Stimulated activated CD4-positive, alpha-beta T cell treated with anti-CD3 and anti-CD28 coated beads, Interleukin-12 subunit alpha, Interleukin-12 subunit beta, amount 100 ng/mL, for 24 hours (primary cell): ENCODE results near the gene PEBP1.
"Not testable (repeated sequence)": the region's sequence is repeated elsewhere in the genome, so short reads cannot be mapped to it uniquely, and the experiment has no call there.

Source experiments
- DNase-seq, 2 experiments: peaks; one replicate each; pipeline ENCODE4 v3.0.0-alpha.2; 2020; ENCODE audit warnings: low read depth in 2 of 2

PEBP1 gene

GRCh38 chr12:118129436-118129835, 6.5 kb upstream of the PEBP1 start:
- not testable (repeated sequence) for DNase-seq

DNA sequence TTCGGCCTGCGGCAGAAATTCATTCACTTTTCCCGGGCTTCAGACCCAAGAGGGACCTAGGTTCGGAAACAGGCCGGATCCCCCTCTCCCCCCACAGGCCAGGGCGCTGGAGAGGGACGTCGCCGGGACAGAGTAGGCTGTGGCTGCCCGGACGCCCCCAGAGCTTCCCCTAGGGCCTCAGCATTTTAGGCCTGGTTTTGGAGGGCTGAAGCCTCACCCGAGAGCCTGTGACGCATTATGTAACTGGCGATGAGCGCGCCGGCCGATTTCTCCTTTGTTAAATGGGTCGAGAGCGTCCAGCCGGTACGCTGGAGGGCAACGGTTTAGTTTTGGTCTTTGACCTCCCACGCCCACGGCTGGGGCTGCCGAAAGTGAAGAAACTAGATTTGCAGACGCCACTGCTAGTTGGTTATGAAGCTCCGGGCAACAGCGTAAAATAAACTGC, 657 bp downstream of the PEBP1 start:
- DNase-seq = peak in 1 of 2 experiments; percentile 24

- DNase-seq = no peak
Measured at GRCh38 chr12:118137148-118137678, 1.3 kb downstream of the PEBP1 start.

DNA sequence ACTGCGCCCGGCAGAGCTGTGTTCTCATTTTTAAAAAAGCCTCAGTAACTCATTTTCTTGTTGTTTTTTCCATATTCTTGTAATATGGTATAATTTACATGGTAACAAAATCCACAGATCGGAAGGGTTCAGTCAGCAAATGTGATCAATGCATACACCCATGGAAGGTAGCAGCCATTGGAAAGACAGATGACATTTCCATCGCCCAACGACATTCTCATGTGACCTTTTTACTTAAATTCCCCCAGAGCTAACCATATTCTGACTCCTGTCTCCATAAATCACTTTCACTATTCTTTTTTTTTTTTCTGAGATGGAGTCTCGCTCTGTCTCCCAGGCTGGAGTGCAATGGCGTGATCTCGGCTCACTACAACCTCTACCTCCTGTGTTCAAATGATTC, 4.9 kb downstream of the PEBP1 start:
- DNase-seq = no peak

DNA sequence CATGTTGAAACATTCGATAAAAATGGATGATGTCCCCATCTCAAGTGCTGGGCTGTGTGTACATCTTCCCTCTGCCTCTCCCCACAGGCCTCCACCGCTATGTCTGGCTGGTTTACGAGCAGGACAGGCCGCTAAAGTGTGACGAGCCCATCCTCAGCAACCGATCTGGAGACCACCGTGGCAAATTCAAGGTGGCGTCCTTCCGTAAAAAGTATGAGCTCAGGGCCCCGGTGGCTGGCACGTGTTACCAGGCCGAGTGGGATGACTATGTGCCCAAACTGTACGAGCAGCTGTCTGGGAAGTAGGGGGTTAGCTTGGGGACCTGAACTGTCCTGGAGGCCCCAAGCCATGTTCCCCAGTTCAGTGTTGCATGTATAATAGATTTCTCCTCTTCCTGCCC, 8.6 kb downstream of the PEBP1 start:
- DNase-seq = no peak

DNA sequence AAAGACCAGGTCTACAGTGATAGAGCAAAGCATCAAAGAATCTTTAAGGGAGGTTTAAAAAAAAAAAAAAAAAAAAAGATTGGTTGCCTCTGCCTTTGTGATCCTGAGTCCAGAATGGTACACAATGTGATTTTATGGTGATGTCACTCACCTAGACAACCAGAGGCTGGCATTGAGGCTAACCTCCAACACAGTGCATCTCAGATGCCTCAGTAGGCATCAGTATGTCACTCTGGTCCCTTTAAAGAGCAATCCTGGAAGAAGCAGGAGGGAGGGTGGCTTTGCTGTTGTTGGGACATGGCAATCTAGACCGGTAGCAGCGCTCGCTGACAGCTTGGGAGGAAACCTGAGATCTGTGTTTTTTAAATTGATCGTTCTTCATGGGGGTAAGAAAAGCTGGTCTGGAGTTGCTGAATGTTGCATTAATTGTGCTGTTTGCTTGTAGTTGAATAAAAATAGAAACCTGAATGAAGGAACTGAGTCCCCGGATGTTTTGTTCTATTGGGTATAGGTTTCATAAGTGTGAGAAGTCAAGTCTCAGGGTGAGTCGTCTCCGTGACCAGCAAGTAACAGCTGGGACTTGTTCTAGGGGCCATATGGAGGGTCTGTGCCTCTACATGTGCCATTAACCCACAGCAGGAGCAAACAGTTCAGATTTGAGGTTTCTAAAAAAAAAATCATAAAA, 9.3 kb downstream of the PEBP1 start:
- no peak for DNase-seq

DNA sequence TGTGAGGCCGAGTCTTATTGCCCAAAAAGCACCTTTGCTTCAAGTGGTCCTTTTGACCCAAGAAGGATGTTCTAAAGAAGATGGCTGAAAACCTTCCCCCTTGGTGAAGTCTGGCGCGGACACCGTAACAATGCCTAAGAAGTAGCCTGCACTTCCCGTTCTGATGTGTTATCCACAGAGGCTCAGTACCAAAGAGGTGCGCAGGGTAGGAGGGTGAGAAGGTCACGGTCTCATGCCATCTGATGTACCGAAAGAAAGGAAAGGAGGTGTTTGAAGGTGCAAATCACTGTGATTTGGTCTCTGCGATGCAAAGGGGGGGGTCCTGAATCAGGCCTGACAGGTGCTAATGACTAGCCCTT, 9.9 kb downstream of the PEBP1 start:
- no peak for DNase-seq

GRCh38 chr12:118148287-118148686, 12.4 kb downstream of the PEBP1 start:
- DNase-seq = no peak

DNA sequence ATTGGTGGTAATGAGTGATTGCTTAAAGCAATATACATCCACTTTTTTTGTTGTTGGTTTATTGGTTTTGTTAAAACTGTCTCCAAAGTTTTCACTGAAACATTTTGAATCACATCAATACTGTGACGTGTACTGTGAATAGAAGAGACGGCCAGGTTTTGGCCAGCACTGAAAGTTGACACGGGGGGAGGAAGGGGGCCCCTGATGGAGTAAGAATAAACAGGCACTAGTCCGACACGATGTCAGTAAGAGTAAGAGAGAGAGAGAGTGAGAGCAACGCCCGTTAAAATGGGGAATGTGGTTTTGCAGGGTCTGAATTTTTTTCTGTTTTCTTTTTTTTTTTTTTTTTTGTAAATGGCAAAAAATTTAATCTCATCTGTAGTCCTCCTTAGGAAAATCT, 14.7 kb downstream of the PEBP1 start:
- no peak for DNase-seq

- DNase-seq = no peak
Measured at GRCh38 chr12:118151755-118152154, 15.8 kb downstream of the PEBP1 start.

- DNase-seq = no peak
Measured at GRCh38 chr12:118160536-118160935, 24.6 kb downstream of the PEBP1 start.

GRCh38 chr12:118164798-118165486, 29.0 kb downstream of the PEBP1 start:
- no peak for DNase-seq

- no peak for DNase-seq
Measured at GRCh38 chr12:118166946-118167345, 31.0 kb downstream of the PEBP1 start.

DNA sequence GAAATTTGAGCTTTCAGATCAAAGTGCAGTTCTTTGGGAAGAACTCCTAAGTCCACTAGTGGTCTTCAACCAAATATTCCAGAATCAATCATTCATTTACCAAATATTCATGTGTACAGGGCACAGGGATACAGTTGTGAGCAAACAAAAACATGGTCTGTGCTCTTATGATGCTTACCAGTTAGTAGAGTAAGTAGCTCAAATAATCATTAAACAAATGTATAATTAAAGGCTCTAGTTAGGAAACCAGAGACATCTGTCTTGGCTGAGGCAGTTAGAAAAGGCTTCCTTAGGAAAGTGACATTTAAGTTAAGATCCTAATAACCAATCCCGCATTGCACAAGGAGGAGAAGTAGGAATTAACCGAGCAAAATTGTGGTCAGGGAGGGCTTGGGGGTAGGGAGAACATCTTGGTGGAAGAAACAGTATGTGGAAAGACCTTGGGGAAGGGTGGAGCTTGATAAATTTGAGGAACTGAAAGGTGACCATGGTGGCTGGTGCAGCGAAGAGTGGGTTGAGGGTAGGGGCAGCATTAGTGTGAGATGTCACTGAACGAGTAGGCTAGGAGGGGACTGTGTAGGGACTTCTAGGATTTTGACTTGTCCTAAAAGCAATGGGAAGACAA, 40.0 kb downstream of the PEBP1 start:
- no peak for DNase-seq

DNA sequence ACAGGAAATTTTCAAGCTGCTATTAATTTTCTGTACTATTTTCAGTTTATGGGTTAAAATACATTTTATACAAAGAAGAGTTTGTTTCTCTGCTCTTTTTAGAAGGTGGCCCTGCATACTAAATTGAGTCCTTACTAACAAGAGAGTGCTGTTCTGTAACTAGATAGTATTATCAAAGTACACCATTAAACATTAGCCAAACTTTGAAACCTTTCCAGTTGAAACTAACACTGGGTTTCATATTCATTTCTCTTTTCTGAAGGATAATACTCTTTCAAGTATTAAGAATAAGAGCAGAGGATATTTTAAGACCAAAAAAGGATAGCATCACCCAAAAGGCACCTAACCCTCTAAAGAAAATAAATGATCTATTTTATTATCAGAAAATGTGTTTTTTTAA, 47.2 kb downstream of the PEBP1 start:
- no peak for DNase-seq

DNA sequence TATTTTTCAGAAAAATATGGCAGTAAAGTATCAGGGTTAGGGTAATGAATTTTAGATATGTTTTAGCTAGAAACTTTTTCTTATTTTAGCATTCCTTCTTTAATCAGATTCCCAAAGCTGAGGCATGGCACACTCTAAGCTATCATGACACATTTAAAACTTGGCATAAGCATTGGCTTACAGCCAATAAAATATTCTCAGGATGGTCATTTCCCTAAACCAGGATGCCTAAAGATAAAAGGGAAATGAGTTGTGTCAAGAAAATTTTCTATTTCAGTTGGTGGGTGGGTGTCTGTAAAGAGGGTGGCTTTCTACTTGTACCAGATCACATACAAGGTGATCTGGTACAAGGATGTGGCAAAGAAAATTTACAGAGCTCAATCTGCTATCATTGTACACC, 47.8 kb downstream of the PEBP1 start:
- no peak for DNase-seq

- DNase-seq = no peak
Measured at GRCh38 chr12:118185602-118186397, 49.9 kb downstream of the PEBP1 start.

- DNase-seq = no peak
Measured at GRCh38 chr12:118187751-118188435, 52.0 kb downstream of the PEBP1 start.

DNA sequence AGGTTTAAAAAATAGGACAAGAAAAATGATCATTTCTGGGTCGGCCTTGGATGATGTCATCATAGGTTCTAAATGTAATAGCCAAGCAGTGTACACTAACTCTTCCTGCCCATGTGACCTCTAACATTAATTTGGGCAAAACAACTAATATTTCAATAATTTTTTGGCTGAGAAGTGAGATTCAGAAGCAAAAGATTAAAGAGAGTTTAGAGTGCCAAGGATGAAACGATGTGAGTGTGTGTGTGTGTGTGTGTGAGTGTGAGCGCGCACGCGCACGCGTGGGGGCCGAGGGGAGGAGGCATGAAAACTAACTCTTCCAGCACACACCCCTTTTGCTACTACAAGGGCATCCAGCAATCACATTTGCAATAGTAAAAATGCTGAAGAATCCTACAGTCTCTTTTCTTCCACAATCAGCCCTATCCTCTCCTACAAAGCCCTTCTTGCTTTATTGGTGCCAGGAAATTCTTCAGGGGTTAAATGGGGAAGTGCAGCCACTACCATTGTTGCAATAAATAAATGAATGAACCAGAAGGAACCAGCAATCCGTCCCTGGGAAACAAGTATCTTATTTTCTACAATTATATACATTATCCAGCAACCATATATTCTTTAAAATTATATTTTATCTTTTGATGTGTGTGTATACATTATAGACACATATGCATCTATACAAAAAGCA, 52.9 kb downstream of the PEBP1 start:
- DNase-seq = no peak

DNA sequence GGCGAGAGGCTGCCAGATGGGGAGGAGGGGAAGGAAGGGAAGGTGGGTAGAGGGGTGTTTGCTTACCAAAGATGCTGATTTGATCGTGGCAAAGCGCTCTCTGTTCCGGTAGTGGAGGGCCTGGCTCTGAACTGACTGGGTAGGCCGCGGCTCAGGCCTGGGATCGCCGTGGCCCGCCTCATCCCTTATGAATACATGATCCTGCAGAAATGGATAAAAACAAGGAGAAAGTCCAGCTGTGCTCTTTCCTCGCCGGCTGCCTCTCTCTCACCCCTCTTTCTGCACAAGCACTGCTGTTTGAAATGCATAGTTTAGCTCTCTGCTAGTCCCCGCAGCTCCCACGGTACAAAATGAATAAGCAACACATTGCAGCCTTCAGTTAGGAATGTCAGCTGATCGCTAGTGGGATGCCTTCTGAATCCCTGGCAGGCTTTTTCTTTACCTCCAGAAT, 53.8 kb downstream of the PEBP1 start:
- no peak for DNase-seq

DNA sequence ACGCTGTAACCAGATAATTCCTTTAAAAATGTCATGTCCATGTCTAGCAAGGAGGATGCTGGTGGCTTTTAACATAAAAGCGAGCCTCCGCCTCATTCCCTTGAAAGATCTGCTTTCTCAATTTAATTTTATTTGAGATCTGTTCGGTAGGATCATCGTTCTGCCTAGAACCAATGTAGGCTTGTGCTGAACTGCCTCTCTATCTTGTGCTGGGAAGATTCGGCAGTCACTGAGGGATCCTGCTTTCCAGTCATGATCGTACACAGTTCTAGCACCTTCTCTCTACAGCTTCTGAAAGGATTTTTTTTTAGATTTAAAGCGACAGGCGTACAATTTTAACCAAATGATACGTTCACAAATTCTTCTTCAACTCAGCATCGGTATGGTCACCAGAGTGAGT, 54.3 kb downstream of the PEBP1 start:
- DNase-seq = no peak
